ENCODE results near the gene EXOSC1.
A peak's percentile ranks its signal among the peaks of the same experiment; 100 is the strongest.
"Not testable (repeated sequence)": the region's sequence is repeated elsewhere in the genome, so short reads cannot be mapped to it uniquely, and the experiment has no call there.

EXOSC1 gene, protein sequence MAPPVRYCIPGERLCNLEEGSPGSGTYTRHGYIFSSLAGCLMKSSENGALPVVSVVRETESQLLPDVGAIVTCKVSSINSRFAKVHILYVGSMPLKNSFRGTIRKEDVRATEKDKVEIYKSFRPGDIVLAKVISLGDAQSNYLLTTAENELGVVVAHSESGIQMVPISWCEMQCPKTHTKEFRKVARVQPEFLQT

DNA sequence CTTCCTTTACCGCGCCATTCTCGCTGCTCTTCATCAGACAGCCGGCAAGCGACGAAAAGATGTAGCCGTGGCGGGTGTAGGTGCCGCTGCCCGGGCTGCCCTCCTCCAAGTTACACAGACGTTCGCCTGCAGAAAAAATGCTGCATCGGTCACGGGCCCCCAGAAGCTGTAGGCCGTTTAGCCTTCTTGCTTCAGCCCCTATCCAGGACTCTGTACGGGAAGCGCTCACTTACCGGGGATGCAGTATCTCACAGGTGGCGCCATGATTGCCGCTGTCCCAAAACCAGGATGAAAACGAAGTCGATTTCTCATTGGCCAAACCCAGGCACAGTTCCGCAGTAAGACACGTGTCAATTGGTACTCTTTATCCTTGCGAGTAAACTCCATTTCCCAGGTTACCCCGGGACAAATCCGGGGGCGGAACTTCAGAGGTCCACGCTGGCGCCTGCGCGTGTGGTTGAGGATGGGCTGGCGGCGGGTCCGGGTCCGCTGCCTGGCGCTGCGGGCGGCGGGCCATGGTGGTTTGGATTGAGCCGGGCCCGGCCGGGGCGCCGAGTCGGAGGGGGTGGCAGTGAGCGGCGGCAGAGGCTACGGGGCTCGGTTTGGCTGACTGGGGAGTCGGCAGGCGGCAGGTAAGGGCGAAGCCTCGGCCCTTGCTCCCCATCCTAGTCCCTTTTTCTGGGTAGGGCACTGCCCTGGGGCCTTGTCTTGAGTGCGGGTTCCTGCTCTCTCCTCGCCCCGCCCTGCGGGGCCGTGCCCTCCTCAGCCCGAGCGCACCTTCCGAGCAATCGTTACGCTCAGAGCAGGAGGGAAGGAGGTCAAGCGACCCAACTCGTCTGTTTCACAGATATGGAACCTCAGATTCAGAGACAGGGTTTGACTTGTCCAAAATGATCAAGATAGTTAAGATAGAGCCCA, at the start of gene EXOSC1, which contains the start of gene ZDHHC16:
TSS of gene EXOSC1 (minus strand) at position 285 of the 918 bp plus-strand sequence. CDS start at position 264, 21 bp downstream.
TSS of gene ZDHHC16 (plus strand) at position 454 of the 918 bp plus-strand sequence. CDS start 5,501 bp downstream, outside the sequence.
- DNase-seq, result peak; percentile 94

DNA sequence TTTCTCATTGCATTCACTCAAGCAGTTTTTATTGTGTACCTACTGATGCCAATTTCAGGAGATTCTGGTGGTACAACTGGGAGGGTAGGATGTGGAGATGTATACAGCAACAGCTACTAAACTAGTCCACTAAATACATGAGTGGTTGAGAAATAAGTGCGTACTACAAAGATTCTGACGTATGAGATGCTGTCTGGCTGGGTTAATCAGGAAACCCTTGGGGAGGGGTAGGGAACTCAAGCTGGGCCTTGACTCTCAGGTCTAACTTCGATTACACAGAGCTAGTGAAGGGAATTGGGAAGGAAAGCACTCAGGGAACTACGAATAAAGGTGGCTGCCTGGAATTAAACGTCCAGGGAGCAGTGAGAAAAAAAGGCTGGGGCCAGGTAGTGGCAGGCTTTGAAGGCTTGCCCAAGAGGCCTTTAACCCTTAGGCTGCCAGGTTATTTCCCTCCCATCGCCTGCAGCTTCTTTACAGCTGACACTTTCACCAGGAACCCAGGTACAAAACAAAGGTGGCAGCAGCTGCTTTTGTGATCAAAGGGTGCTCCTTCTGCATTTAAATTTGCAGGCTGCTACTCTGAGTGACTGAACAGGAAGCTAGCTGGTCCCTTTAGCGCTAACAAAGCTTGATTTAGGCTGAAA, 49.2 kb upstream of the EXOSC1 start:
- no peak for DNase-seq

DNA sequence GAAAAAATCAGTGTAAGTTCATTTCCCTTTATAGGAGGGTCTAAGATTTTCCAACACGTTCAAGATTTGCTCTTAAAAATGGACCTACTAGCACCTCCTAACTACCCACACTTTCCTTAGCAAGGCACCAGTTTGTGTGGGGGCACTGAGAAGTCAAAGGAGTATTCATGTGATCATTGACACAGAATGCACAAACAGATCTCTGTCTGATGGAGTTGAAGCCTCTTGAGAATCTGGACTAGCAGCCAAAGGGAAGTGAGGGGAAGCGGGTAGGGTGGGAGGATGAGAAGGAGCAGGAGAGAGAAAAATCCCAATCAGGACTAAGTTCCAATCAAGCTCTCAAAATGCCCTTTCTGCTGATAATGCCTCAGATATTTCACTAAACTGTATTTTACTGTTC, 48.3 kb upstream of the EXOSC1 start:
- no peak for DNase-seq

DNA sequence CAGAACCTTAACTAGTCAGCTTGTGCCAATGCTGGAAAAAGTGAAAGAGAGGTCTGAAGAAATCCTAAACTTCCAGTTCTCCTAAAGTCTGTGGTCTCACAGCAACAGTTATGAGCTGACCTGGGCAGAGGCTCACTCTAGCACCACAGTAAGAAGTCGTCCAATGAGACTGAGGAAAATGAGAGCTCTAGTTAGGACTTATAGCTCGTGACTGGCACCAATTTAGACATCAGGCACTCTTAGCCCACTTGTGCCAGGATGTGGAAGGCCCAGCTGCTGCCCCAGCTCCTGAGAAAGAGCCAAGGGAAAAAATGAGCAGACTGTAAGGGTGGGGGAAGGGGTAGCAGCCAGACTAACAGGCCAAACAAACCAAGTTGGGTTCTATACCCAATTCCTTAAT, 44.8 kb upstream of the EXOSC1 start:
- DNase-seq, result no peak

DNA sequence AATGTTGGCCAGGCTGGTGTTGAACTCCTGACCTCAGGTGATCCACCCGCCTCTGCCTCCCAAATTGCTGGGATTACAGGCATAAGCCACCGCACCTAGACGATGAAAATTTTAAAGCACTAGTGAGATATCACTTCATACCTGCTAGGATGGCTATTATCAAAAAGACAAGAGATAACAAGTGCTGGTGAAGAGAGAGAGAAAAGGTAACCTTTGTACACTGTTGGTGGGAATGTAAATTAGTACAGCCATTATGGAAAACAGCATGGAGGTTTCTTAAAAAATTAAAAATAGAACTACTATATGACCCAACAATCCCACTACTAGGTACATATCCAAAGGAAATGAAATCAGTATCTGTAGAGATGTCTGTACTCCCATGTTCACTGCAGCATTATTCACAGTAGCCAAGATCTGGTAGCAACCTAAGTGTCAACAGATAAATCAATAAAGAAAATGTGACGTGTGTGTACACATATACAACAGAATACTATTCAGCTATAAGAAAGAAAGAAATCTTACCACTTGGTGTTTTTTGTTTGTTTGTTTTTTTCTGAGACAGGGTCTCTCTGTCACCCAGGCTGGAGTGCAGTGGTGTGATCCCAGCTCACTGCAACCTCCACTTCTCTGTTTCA, 40.0 kb upstream of the EXOSC1 start:
- no peak for DNase-seq

DNA sequence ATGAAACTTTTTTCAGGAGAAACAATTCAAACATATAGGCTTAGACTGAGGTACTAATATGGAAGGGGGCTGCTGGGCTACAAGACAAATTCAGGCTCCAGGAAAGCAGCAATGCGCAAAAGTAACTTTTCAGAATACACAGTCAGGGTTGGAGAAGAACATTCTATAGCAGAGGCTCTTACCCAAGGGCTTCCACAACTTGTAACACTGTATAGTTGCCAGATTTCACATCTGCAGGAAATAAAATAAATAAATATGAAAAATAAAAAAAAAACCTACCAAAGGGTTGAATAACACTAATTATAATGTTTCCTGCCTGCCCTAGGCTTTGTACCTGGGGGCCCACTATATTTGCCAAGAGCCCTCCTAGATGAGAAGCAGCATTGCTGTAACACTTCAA, 38.1 kb upstream of the EXOSC1 start:
- DNase-seq, result no peak

DNA sequence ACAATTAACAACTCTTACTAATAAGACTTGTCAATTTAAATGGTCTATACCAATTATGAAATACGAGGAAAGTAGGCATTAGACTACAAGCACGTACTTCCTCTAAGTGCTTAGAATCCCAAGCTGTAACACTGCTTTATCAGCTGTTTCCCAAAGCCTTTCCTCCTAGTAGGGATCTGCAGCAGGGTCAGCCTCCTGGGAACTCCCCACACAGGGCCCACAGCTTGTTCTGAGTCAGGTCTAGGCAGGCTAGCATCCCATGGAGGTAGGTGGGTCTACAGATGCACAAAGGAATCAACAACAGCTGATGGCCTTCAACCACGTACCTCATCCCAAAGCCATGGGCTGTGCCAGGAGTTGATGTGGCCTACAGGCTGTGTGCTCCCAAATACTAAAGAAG, 37.7 kb upstream of the EXOSC1 start:
- no peak for DNase-seq

DNA sequence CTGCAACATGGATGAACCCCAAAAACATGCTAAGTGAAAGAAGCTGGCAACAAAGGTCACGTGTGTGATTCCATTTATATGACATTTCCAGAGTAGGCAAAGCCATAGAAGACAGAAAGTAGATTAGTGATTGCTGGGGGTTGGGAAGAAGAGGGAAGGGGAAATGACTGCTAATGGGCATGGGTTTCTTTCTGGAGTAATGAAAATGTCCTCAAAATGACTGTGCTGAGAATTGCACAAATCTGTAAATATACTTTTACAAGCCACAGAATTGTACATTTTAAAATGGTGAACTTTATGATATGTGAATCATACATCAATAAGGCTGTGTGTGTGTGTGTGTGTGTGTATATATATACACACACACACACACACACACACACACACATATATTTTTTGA, 36.6 kb upstream of the EXOSC1 start:
- DNase-seq, result no peak

DNA sequence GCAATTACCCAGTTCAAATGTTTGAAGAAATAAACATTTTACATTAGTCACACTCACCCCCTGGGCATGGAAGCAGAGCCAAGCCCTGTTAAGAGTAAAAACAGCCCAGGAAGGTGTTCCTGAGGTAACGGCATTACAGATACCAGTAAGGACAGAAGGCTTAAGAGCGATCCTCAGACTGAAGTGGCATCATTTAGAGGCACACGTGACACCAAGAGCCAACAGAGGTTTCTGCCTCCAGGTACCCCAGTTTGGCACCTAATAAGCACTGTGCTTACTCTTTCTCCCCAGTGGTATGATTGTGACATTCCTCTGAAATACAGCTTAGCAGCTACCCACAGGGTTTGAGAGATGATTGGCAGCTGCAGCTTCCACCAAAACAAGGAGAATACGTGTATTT, 35.3 kb upstream of the EXOSC1 start:
- no peak for DNase-seq

DNA sequence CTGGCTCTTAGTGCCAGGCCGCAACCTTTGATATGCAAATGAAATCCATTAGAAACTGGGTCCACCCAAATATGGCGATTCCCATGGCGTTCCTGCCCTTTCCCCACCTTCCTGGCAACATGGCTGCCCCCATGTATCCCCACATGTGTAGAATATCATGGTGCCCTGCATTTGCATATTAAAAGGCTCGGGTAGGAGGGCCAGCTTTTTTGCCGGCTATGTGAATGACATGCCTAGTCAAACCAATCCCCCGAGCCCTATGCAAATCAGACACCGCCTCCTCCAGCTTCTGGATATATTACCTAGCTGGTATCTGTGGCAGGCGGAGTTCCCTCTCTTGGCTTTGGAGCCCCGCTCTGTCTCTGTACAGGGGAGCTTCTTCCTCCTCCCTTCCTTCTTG, 34.1 kb upstream of the EXOSC1 start:
- no peak for DNase-seq

DNA sequence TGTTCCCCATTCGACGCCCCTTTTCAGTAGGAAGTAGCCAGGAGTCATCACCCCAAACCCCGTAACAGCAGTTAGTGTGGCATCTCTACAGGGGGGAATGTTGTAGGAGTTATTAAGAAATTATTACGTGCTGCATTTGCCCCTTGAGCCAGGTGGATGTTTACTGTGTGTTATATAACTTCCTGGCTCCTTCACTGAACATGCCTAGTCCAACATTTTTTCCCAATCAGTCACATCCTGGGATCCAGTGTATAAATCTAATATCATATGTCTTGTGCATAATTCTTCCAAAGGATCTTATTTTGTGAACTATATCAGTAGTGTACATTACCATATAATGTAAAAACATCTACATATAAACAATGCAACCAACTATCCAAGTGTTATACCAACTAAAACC, 33.6 kb upstream of the EXOSC1 start:
- DNase-seq, result not testable (repeated sequence)

DNA sequence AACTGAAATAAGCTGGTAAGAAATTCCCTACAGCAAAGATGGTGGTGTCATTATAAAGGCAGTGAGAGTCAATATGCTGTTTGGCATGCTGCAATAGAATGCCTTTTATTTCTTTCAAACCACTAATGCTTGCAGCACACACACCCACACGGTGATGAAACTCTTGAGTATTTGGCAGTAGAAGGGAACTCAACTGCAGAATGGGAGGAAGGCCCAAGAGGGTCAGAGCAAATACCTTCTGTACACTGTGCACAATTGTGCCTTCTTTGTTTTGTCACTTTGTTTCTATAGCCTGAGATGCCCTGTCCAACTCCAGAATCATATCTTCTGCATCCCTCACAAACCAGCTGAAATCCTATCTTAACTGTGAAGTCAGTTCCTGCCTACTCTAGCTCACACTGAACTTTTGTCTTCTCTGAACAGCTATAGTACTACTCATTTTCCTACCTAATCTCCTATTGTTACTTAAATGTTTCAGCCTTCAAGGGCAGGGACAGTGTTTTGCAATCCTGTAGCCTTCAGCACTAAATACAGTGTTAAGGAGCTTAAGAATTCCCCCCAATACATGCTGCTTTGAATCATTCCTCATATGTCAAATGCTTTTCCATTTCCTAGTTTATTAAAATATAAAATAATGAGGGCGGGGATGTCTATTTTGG, 30.3 kb upstream of the EXOSC1 start:
- no peak for DNase-seq

DNA sequence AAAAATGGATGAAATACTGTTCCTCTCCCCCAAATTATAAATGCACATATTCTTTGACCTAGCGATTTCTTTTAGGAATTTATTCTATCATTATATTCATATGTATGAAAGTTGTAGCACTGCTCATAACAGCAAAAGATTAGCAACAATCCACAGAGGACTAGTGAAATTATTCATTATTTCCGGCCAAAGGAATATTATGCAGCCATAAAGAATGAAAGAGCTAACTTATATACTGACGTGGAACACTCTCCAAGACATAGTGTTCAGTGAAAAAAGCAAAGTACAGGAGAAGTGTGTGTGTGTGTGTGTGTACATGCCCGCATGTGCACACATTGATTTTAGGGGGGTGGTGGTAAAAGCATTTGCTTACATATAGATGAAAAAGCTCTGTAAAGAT, 29.1 kb upstream of the EXOSC1 start:
- DNase-seq, result no peak

DNA sequence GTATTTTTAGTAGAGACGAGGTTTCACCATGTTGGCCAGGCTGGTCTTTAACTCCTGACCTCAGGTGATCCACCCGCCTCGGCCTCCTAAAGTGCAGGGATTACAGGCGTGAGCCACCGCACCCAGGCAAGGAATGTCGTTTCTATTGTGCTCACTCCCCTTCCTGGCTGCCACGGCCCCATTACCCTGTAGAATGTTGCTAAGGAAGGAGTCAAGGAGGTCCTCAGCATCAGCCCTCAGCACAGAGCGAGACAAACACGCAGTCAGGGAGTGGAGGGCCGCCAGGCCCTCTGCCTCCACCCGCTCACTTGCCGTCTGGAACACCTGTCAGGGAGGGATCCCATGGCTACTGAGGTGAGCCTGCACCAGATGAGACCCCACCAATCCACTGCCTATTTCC, 23.0 kb upstream of the EXOSC1 start:
- not testable (repeated sequence) for DNase-seq

DNA sequence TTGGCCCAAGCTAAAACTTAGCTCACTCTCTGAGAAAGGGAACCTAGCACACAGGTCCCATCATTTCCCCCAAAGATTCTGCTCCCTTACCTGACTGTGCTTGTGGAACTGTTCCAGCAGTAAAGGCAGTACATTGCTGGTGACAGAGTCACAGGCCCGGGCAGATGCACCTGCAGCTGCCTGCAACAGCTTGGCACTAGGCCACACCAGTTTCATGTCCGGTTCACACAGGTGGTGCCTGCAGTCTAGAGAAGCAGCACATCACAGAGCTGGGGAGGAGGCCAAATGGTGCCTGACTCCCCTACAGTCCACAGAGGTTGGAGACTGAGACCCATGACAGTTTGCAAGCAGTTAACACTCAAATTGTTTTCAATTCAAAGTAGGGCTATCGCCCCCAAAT, 22.4 kb upstream of the EXOSC1 start:
- DNase-seq, result no peak

DNA sequence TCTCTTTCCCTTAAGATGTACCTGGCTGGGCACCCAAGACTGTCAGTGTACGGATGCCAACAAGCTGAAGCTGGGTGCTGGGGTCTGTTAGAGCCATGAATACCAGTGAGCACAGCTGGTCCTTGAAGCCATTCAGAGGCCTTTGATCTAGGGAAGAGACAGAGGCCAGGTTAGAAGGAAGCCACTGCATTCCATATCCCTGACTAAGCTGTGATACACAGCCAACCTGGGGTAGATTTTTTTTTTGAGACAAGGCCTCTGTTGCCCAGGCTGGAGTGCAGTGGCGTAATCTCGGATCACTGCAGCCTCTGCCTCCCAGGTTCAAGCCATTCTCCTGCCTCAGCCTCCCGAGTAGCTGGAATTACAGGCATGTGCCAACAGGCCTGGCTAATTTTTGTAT, 20.9 kb upstream of the EXOSC1 start:
- DNase-seq, result peak; percentile 51

DNA sequence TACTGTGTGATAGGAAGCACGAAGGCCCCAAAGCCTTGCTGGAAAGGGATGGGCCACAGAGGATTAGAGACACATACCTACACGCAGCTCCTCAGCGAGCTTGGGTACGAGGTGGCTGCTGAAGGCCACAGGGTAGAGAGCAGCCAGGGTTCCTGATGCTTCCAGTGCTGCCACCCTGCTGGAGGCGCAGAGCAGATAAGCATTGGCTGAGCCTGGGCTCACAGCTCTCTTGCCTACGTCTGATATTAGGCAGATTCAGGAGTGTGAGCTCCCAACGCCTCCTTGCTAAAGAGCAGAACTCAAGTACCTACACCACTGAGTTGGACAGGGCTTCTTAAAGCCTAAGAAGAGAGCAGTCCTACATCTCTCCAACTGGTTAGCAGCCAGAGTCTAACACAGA, 20.2 kb upstream of the EXOSC1 start:
- DNase-seq, result no peak

DNA sequence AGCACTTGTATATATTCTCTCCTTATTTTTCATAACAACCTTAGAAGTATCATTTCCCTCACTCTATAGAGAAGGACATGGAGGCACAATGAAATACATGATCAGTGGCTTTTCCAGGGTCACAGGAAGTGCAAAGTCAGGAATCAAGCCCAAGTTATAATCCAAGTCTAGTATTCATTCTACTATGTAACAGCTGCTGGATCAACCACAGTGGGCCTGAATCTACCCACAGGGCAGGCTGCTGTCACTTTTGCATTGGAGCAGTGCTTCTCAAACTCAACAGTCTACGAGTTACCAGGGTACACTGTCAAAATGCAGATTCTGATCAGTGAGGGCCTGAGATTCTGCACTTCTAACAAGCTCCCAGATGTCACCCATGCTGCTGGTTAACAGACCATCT, 18.4 kb upstream of the EXOSC1 start:
- no peak for DNase-seq

DNA sequence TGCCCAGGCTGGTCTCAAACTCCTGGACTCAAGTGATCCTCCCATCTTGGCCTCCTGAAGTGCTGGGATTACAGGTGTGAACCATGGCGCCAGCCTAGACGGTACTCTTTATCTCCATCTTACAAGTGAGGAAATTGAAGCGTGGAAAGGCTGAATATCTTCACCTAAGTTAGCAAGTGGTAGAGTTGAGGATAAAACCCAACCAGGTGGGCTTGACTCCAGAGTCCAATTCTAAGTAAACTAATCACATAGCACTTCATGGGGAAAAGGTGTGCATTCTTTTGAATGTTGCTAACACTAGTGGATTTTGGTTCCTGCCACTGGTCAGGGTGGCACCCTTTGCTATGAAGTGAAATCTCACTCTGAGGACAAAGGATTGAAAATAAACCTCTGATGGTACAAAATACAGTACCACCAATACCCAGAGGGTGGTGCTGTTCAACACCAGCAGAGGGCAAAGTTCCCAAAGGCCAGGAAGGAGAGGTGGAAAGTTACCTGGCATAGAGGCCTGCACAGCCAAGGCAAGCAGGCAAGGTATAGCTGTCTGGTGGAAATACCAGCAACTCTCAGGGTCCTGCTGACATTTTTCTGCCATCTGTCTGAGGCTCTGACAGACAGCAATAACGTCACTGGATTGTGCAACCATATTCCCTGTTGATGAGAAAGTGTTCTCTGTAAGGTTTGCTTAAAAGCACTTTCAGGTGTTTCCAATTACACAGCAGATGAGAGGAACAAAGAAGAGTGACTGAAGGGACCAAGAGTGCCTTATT, 17.7 kb upstream of the EXOSC1 start:
- no peak for DNase-seq

DNA sequence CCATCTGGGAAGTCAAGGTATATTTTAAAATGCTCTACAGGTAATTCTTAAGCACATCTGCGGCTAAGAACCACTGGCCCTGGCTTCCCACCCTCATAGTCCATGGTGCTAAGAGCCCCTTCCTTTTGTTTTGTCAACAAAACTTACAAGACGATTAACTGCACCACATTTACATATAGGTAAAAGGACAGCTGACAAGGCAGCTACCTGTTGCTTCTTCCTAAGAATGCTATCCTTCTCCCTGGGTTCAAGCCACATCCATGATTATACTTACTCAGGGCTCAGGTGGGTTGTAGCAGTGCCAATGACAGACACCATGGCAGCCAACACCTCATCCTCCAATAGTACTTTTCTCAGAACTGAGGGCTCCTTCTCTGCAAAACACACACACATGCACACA, 16.5 kb upstream of the EXOSC1 start:
- DNase-seq, result no peak

DNA sequence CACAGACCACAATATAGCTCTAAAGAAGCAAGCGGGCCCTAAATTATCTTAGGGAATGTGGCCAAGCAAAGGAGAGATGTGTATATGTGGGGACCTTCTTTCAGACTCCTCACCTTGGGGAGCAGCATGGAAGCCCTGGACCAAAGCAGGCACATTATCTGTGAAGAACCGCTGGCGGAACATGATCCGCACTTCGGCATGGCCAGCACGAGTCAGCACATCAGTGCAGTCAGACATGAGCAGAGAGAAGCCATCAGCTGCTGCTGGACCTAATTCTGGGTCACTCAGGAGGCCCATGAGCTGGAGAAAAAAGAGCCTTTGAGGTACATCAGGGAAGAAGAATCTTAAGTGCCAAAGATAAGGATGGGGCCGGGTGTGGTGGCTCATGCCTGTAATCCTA, 14.1 kb upstream of the EXOSC1 start:
- no peak for DNase-seq

DNA sequence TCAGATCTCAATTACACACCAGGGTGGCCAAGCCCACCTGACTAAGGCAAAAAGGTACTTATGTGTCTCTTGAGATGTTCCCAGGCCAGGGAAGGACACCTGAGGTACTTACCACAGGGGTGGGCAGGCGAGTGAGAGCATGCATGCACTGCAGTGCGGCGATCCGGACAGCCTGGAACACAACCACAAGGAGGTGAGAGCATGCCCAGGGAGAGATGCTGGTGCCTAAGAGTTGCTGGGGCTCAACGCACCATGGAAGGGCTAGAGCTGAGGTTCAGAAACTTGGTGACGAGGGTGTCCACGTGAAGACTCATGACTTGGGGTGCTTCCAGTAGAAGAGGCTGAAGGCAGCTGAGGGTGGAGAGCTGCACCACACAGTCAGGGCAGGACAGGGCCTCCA, 13.3 kb upstream of the EXOSC1 start:
- DNase-seq, result no peak

Data from 8988T (cell line).